Central memory CD4-positive, alpha-beta T cell (primary cell): ENCODE results near the gene JHY.
"Not testable (repeated sequence)": the region's sequence is repeated elsewhere in the genome, so short reads cannot be mapped to it uniquely, and the experiment has no call there.

Experiments
- DNase-seq: peaks from one replicate; pipeline ENCODE4 v3.0.0; 2022
- total RNA-seq, 3 experiments: gene quantifications; one replicate each; lab custom pipeline; 2026; lab: John Stamatoyannopoulos, UW

JHY gene
- 3.7 to 13.7 (median 4.2) reads per million in 3 experiments for total RNA-seq

DNA sequence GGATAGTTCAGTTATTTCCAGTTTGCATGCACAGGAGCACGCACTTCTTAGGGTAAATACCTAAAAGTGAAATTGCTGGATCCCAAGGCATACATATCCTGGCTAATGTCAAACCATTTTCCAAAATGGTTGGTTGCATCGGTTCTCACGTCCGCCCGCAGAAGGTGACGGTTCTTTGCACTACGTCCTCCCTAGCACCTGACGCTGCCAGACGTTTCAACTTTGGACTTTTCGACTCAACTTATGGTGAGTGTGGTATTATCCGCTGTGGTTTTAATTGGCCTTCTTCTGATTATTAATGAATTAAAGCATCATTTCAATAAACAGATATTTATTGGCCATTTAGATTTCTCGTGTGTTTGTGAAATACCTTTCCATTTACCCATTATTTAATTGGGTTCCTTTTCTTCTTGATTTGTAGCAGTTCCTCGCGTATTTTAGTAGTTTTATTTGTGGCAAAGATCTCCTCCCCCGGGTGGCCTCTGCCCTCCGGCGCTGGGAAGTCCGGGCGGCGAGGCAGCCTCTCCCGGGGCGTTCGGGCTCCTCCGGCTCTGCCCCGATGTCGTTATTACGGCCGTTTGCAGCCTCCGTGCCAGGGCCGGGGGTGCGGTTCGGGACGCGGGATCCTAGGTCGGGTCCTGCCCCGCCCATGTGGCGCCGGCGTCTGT lies at the start of gene JHY:
TSS of gene JHY (plus strand) at position 571 of the 668 bp plus-strand sequence. CDS start 3,091 bp downstream, outside the sequence.
- no peak for DNase-seq

DNA sequence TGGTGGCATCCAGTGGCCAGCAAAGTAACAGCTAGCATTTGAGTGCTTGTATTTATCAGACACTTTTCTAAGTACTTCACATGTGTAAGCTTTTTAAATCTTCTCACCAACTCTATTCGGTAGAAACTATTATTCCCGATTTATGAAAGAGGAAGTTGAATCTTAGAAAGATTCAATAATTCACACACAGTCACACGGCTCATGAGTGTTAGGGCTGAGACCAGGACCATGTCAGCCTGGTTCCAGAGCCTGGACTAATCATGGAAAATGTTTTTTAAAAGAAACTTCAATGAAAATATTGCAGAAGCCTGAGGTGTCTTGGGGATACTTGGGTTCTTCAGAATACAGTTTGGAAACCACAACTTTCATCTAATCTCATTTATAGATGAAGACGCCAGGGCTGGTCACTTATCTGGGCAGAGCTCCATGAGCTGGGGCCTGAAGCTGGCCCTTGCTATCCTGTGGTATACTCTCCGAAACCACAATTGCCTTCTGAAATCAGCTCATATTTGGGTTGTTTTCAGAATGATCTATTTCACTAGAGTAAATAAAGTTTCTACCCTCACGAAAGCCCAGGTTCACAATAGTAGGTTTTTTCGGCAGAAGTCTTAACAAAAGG lies 48.6 kb upstream of the JHY start:
- DNase-seq = no peak

GRCh38 chr11:122836916-122837315 lies 45.6 kb upstream of the JHY start:
- DNase-seq = no peak

DNA sequence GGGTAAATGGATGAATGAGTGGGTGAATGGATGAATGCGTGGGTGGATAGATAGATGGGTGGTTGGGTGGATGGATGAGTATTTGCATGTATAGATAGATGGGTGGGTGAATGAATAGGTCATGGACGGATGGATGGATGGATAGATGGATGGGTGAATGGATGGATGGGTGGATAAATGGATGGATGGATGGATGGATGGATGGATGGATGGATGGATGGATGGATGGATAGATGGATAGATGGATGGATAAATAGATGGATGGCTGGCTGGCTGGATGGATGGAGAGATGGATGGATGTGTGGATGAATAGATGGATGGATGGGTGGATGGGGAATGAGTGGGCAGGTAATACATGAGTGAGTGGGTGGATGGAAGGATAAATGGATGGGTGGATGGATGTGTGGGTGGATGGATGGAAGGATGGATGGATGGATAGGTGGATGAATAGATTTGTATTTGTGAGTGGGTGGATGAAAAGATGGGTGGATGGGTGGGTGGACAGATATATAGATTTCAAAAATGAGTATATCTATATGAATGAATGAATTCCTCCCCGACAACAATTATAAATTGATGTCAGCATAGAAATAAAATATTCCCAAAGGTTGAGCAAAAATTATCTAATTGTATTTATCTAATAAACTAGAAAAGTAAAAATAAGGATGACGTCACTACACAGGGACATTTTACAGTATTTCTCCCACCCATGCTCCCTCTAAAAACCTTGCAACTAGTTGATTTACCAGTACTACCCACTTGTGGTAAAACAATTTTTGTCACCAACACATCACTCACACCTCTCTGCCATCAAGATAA lies 44.8 kb upstream of the JHY start:
- no peak for DNase-seq

DNA sequence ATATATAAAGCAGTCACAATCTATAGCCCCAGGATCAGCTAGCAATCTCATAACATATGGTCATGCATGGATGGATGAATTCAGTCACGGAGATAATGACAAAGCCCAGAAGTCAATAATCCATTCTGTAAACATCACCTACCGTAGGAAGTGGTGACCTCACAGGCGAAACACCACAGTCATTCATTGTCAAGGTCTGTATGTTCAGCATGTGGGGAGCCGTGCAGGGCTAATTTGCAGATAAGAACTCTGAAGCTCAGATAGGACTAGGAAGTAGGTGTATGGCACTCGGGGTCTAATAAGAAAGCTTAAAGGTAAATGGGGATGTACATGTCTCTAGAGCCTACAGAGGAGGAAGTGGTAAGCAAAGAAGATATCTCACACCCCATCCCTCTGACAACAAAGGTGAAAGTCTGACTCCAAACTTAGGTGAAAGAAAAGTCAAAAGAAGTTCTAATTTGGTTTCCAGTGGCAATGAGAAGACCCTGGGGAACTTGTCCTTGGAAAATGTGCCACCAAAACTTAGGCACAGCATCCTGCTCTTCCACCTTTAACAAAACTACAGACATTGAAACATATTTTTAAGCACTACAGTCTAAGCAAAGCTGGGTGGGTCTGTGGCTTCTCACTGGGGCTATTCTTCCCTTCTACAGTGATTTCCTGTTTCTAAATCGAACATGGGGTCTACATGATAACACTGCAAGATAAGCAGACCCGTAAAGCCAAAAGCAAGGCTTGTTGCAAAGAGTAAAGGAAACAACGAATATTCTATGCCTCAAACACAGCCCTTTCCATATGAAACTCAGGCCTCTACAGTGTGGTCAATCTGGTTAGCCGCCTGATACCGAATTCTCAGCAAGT lies 39.0 kb upstream of the JHY start:
- DNase-seq = peak; percentile 41

DNA sequence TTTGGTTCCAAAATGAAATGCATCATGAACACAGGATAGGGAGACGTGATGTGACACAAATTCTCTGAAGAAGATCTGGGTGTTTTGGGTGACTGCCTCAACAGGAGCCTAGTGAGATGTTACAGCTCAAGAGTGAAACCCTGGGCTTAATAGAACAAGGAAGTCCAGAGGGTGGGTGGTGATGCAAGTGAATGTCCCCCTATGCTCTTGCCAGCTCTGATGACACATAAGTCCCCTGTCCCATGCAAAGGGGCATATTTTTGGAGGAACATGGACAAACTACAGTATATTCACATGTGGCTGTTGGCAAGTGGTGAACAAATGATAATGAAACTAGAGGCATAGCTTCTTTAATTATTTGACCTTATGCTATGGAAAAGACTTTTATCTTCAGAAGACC lies 35.1 kb upstream of the JHY start:
- no peak for DNase-seq

GRCh38 chr11:122848186-122848585 lies 34.4 kb upstream of the JHY start:
- no peak for DNase-seq

GRCh38 chr11:122850076-122850631 lies 32.4 kb upstream of the JHY start:
- DNase-seq = no peak

DNA sequence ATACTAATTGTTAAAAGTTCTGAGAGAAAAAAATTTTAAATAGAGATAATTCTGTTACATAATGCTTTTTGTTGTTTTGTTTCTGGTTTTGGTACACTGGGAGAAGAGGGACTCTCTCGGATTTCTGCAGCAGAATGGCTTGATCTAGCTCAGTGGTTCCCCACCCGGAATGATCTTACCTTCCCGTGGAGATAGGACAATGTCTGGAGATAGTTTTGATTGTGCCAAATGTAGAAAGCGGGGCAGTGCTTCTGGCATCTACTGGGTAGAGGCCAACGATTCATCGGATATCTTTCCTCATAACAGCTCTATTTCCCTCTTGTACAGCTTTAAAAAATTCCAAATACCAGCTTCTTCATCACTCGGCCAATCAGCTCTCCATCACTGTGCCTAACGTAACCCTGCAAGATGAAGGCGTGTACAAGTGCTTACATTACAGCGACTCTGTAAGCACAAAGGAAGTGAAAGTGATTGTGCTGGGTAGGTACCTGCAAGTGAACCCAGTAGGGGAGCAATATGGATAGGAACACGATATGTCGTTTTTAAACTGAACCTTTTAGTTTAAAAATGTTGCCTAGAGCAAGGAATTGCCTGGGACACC lies 31.1 kb upstream of the JHY start:
- peak; percentile 19 for DNase-seq

DNA sequence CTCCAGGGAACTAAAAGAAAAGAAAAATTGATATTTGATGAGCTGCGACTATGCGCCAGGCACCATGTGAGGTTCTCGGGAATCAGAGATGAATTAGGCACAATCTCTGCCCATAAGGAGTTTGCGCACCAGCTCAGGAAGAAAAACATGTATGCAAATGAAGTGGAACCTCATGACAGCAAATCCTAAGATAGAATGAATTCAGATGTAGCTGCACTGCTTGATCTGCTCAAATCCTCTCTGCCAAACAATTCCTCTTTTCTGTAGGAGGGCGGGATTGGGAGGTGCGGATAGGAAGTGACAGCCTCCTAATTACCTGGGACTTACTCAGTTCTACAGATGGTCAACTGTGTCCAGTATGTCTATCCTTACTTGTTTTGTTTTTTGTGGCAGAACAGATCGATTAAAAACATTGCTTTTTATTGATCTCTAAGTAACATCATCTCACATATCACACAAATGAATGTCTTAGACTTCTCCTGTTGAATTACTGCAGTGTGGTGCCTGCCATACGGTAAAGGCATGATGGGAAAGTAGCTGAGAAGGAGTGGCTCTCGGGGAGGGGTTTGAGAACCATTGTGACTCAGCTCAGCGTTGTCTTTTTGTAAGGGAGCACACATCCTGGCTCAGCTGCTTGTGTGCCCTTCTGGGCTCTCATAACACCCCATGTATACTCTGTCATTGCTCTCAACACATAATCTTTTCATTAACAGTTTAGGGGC lies 30.3 kb upstream of the JHY start:
- DNase-seq = no peak

GRCh38 chr11:122852796-122853160 lies 29.8 kb upstream of the JHY start:
- DNase-seq = no peak

DNA sequence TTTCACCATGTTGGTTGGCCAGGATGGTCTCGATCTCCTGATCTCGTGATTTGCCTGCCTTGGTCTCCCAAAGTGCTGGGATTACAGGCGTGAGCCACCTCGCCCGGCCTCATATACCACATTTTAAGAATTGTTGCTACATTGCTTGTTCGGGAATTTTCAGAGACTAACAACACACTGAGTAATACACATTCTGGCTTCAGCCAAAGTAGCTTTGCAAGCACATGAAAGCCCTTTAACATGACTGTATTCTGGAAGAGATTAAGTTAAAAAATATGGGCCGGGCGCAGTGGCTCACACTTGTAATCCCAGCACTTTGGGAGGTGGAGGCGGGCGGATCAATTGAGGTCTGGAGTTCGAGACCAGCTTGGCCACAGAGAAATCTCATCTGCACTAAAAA lies 29.3 kb upstream of the JHY start:
- no peak for DNase-seq

DNA sequence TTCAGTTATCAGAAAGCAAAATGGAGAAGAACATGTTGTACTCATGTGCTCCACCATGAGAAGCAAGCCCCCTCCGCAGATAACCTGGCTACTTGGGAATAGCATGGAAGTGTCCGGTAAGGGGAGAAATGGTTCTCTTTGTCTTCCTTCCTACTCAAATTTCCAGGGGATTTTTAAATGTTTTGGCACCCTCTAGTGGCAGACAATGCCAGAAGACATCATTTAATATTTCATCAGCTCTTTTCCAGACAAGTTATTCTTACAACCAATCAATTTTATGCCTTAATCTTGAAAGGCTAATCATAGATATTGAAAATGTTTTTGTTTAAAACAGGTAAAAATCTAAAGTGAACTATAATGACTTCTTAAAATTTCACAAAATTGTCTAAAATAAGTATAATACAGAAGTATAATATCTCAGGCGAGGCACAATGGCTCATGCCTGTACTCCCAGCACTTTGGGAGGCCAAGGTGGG lies 28.6 kb upstream of the JHY start:
- DNase-seq = peak; percentile 47

DNA sequence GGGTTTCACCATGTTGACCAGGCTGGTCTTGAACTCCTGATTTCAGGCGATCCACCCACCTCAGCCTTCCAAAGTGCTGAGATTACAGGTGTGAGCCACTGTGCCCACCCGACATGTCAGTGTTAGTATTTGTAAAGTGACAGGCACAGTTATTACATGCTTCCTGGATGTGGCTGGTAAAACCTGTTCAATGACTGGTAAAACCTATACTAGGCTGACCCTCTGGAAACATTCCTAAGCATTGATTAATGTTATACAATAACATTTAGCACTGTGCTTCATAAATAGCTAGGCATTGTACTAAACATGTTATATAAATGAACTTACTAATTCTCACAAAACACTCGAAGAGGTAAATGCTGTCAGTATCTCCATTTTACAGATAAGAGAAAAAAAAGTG lies 20.9 kb upstream of the JHY start:
- DNase-seq = no peak

DNA sequence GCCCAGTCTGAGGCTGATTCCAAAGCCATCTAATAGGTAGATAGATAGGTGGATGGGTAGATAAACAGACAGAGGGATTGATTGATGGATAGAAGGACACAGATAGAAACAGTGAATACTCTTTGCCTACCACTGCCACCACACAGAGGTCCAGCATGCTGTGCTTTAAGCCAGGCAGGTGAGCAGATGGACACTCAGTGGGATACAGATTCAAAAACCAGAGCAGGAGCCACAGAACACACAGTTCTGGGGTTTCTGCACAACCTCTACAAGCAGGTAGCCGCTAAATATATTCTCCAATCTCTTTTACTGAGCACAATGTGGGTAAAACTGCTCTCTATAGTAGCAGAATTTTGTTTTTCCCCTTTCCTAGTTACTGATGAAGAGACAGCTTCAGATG lies 20.5 kb upstream of the JHY start:
- DNase-seq = no peak

DNA sequence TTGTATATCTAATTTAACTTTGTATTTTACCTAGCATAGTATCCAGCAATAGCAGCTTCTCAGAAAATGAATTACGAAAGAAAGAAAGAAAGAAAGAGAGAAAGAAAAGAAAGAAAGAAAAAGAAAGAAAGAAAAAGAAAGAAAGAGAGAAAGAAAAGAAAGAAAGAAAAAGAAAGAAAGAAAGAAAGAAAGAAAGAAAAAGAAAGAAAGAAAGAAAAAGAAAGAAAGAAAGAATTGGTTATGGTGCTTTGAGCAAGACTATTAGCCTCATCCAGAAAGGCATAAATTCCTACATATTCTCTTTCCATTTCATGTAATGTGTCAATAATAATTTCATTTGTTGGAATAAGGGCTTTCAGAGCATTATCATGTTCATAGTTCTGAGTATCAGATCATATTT lies 19.4 kb upstream of the JHY start:
- not testable (repeated sequence) for DNase-seq

GRCh38 chr11:122863704-122864326 lies 18.7 kb upstream of the JHY start:
- peak; percentile 26 for DNase-seq

DNA sequence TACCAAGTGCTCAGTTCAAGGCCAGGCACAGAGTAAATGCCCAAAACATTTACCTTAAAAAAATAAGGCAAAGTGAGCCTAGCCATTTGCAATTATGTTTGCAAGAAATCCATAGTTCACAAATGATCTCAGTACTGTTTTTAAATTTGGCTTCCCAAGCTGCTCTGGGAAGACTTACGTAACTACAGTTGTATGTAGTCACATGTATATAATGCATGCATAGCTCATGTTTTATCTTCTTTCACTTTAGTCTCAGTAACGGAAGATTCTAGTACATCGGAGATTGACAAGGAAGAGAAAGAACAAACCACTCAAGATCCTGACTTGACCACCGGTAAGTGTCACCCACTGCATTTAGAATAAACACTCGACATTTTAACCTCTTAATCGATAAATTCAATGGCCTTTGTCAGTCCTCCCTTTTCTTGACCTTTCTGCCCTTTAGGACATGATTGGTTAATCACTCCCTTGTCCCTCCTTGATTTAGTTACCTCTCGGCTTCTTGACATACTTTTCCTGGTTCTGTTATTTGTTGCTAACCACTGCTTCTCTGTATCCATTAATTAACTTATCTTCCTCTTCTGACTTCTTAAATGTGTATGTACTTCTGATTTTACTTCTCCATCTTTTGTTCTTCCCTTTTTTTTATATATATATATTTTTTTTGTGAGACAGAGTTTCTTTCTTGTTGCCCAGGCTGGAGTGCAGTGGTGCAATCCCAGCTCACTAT lies 18.0 kb upstream of the JHY start:
- no peak for DNase-seq

- DNase-seq = no peak
Observed at GRCh38 chr11:122869622-122870021, 12.9 kb upstream of the JHY start.

- DNase-seq = no peak
Observed at GRCh38 chr11:122871302-122871701, 11.3 kb upstream of the JHY start.
